Liver (tissue), 9 donors: ENCODE measurements around the gene CHAC1. TPM values are rescaled to one million over a fixed set of nuclear protein-coding genes. Genes with fewer than 3 reads are reported as not detected.

Source experiments
- DNase-seq: peaks from one replicate; pipeline ENCODE4 v3.0.0-alpha.2; 2017; ENCODE audit warnings: low spot score
- H3K27ac ChIP-seq, 2 donors: one replicate each; pipeline ENCODE4 v1.7.0; 2013; ENCODE audit warnings: inconsistent platforms in 2 of 2, low read length in 2 of 2, control low read depth in 1 of 2, low read depth in 1 of 2, mild to moderate bottlenecking in 1 of 2
- H3K27me3 ChIP-seq, 4 donors: one replicate each; pipeline versions ENCODE4 v1.6.1 to v1.7.0; 2013; ENCODE audit warnings: low read length in 3 of 4, inconsistent platforms in 1 of 4, mild to moderate bottlenecking in 1 of 4, moderate library complexity in 1 of 4; ENCODE audit not compliant: control insufficient read depth in 4 of 4, insufficient read depth in 4 of 4
- H3K36me3 ChIP-seq, 4 donors: one replicate each; pipeline versions ENCODE4 v1.6.1 to v1.7.0; 2013; ENCODE audit warnings: low read length in 3 of 4, mild to moderate bottlenecking in 3 of 4, low read depth in 1 of 4, moderate library complexity in 1 of 4; ENCODE audit not compliant: control insufficient read depth in 4 of 4, insufficient read depth in 3 of 4
- H3K4me1 ChIP-seq, 4 donors: one replicate each; pipeline versions ENCODE4 v1.6.1 to v1.7.0; 2013; ENCODE audit warnings: low read length in 3 of 4, mild to moderate bottlenecking in 3 of 4, moderate library complexity in 1 of 4; ENCODE audit not compliant: control insufficient read depth in 4 of 4, insufficient read depth in 4 of 4
- H3K4me3 ChIP-seq, 3 donors: one replicate each; pipeline versions ENCODE4 v1.6.1 to v1.7.0; 2013; ENCODE audit warnings: low read length in 3 of 3, control low read depth in 1 of 3, low read depth in 1 of 3, mild to moderate bottlenecking in 1 of 3
- H3K9ac ChIP-seq, 2 donors: one replicate each; pipeline ENCODE4 v1.7.0; 2013; ENCODE audit warnings: low read length in 2 of 2, mild to moderate bottlenecking in 2 of 2, moderate library complexity in 2 of 2, control low read depth in 1 of 2, low read depth in 1 of 2
- H3K9me3 ChIP-seq, 4 donors: one replicate each; pipeline versions ENCODE4 v1.6.1 to v1.7.0; 2013; ENCODE audit warnings: low read length in 3 of 4; ENCODE audit not compliant: control insufficient read depth in 4 of 4
- ATF3 ChIP-seq: IDR thresholded peaks from 2 replicates; pipeline ENCODE4 v1.6.1; 2016; ENCODE audit warnings: antibody characterized with exemption
- CTCF ChIP-seq: fragments of 150-350 bp; IDR thresholded peaks from 2 replicates; pipeline ENCODE4 v1.5.1; 2017; ENCODE audit warnings: improper control_type of control experiment, low read depth, low read length; ENCODE audit not compliant: missing input control
- EGR1 ChIP-seq, 2 donors: IDR thresholded peaks; 2 replicates each; pipeline ENCODE4 v1.6.1; 2016 to 2018; ENCODE audit warnings: antibody characterized with exemption in 2 of 2, low read depth in 2 of 2
- FOXA1 ChIP-seq: IDR thresholded peaks from 2 replicates; pipeline ENCODE4 v1.6.1; 2016; ENCODE audit warnings: antibody characterized with exemption
- FOXA2 ChIP-seq: IDR thresholded peaks from 2 replicates; pipeline ENCODE4 v1.6.1; 2016; ENCODE audit warnings: antibody characterized with exemption
- GABPA ChIP-seq, 2 donors: IDR thresholded peaks in 1 of 2; conservative IDR thresholded peaks in 1 of 2; 2 replicates each; pipeline ENCODE4 v1.6.1; 2016; ENCODE audit warnings: antibody characterized with exemption in 2 of 2, mild to moderate bottlenecking in 1 of 2, moderate library complexity in 1 of 2
- HNF4A ChIP-seq, 2 donors: conservative IDR thresholded peaks; 2 replicates each; pipeline ENCODE4 v1.6.1; 2016; ENCODE audit warnings: antibody characterized with exemption in 2 of 2, mild to moderate bottlenecking in 2 of 2
- HNF4G ChIP-seq: IDR thresholded peaks from 2 replicates; pipeline ENCODE4 v1.6.1; 2016; ENCODE audit warnings: antibody characterized with exemption
- JUND ChIP-seq, 2 donors: IDR thresholded peaks; 2 replicates each; pipeline ENCODE4 v1.6.1; 2016; ENCODE audit warnings: antibody characterized with exemption in 2 of 2
- MAX ChIP-seq: IDR thresholded peaks from 2 replicates; pipeline ENCODE4 v1.6.1; 2016; ENCODE audit warnings: antibody characterized with exemption
- NR2F2 ChIP-seq: IDR thresholded peaks from 2 replicates; pipeline ENCODE4 v1.6.1; 2016; ENCODE audit warnings: antibody characterized with exemption
- RAD21 ChIP-seq, 2 donors: IDR thresholded peaks; 2 replicates each; pipeline ENCODE4 v1.6.1; 2016; ENCODE audit warnings: antibody characterized with exemption in 2 of 2, mild to moderate bottlenecking in 2 of 2
- REST ChIP-seq: IDR thresholded peaks from 2 replicates; pipeline ENCODE4 v1.6.1; 2016; ENCODE audit warnings: antibody characterized with exemption, mild to moderate bottlenecking
- RXRA ChIP-seq, 2 donors: IDR thresholded peaks; 2 replicates each; pipeline ENCODE4 v1.6.1; 2017 to 2018; ENCODE audit warnings: antibody characterized with exemption in 2 of 2, mild to moderate bottlenecking in 1 of 2
- SP1 ChIP-seq: IDR thresholded peaks from 2 replicates; pipeline ENCODE4 v1.6.1; 2018; ENCODE audit warnings: antibody characterized with exemption, mild to moderate bottlenecking
- TAF1 ChIP-seq: conservative IDR thresholded peaks from 2 replicates; pipeline ENCODE4 v1.6.1; 2016; ENCODE audit warnings: antibody characterized with exemption, mild to moderate bottlenecking
- YY1 ChIP-seq: IDR thresholded peaks from 2 replicates; pipeline ENCODE4 v1.6.1; 2016; ENCODE audit warnings: antibody characterized with exemption, mild to moderate bottlenecking
- ZBTB33 ChIP-seq: IDR thresholded peaks from 2 replicates; pipeline ENCODE4 v1.6.1; 2016; ENCODE audit warnings: antibody characterized with exemption
- WGBS: extraction: QIAGEN DNeasy Blood & Tissue Kit; methylation state at CpG from one replicate; pipeline ENCODE4 v1.1.7; 2013; 5-methylcytosine and 5-hydroxymethylcytosine counted together
- polyA plus RNA-seq, 2 donors: library from polyadenylated mRNA; stranded (reverse) in 1 of 2; unstranded in 1 of 2; fragments of 200-250 nt in 1 of 2; fragments of >200 nt in 1 of 2; fragmentation: Nextera tagmentation in 1 of 2; extraction: Ambion mirVana in 1 of 2; gene quantifications; one replicate each; pipeline versions ENCODE4 v1.2.1 to v1.2.3, GENCODE V29; 2013 to 2015
- total RNA-seq, 2 donors: library from RNA; depleted of rRNA; stranded (reverse); fragments of >200 nt; gene quantifications; one replicate each; pipeline ENCODE4 v1.2.3, GENCODE V29; 2014
- donor health status: healthy.
- donor health status: healthy.
- donor health status: healthy.
- donor health status: healthy.
- donor health status: healthy.

CHAC1 gene
- total and polyA plus RNA-seq, 4 donors: 0.19 to 3.5 (median 1.1) TPM

GRCh38 chr15:40927873-40928806 lies 25.1 kb upstream of the CHAC1 start:
- no peak for DNase-seq
- H3K9ac ChIP-seq: no peak overlapping the region
- peaks cover 0 to 5% (median 1%) of the 10 kb centered on the region in 4 donors for H3K27me3 ChIP-seq
- TF ChIP-seq MAX (no peak), FOXA1 (no peak), RXRA (IDR thresholded peaks at IDR 0.05) (no peak), EGR1 (IDR thresholded peaks at IDR 0.05; ENCODE audit: low read depth in 2 of 2) (no peak), ZBTB33 (no peak), HNF4G (no peak), CTCF (no peak), ATF3 (no peak), REST (no peak), GABPA (IDR thresholded peaks at IDR 0.05 in 1 of 2, conservative IDR thresholded peaks at IDR 0.05 in 1 of 2) (no peak), FOXA2 (no peak), NR2F2 (no peak), RAD21 (IDR thresholded peaks at IDR 0.05) (no peak), YY1 (no peak), HNF4A (conservative IDR thresholded peaks at IDR 0.05) (no peak), JUND (IDR thresholded peaks at IDR 0.05) (no peak), TAF1 (no peak), SP1 (no peak)
- peaks cover 31 to 70% (median 54%) of the 10 kb centered on the region in 4 donors for H3K4me1 ChIP-seq
- WGBS: 4% methylated on average over 68 of the region's 68 CpGs
- H3K9me3 ChIP-seq: no peaks in the 10 kb centered on the region
- H3K4me3 ChIP-seq: peak overlapping the region in 1 of 3 donors; percentile 53
- H3K36me3 ChIP-seq: no peaks in the 10 kb centered on the region
- no peak overlapping the region for H3K27ac ChIP-seq
